H1 (cell line): ENCODE results near the gene KMT2A. TPM values are rescaled to one million over a fixed set of nuclear protein-coding genes. Genes with fewer than 3 reads are reported as not detected.

Experiments
- BCL11A ChIP-seq, 2 experiments: IDR thresholded peaks; one replicate each; pipeline ENCODE4 v1.6.1; 2011; ENCODE audit warnings: low read depth in 2 of 2, low read length in 2 of 2, mild to moderate bottlenecking in 2 of 2
- CHD1 ChIP-seq: IDR thresholded peaks from 2 replicates; pipeline ENCODE4 v1.6.1; 2012; ENCODE audit warnings: low read depth, low read length, improper control_type of control experiment
- CTCF ChIP-seq, 3 experiments: IDR thresholded peaks; 1 replicate in 2 of 3; 2 replicates in 1 of 3; pipeline versions ENCODE4 v1.5.1 to v1.6.1; 2011; ENCODE audit warnings: low read length in 3 of 3, mild to moderate bottlenecking in 3 of 3, inconsistent platforms in 2 of 3, low read depth in 1 of 3, moderate library complexity in 1 of 3; ENCODE audit not compliant: insufficient read depth in 1 of 3; ENCODE audit errors: control extremely low read depth in 1 of 3
- KDM4A ChIP-seq: IDR thresholded peaks from one replicate; pipeline ENCODE4 v1.7.1; 2012; ENCODE audit warnings: low read depth, mild to moderate bottlenecking, moderate library complexity, low read length, inconsistent platforms; ENCODE audit not compliant: severe bottlenecking
- RBBP5 ChIP-seq: IDR thresholded peaks from 2 replicates; pipeline ENCODE4 v1.7.1; 2012; ENCODE audit warnings: low read depth, mild to moderate bottlenecking, inconsistent platforms, low read length, moderate library complexity, borderline replicate concordance
- polyA plus RNA-seq, 7 experiments: library from polyadenylated mRNA; depleted of rRNA in 3 of 7; stranded (reverse) in 5 of 7; unstranded in 2 of 7; fragments of >200 nt in 5 of 7; fragments of 200-250 nt in 2 of 7; gene quantifications; 1 replicate in 5 of 7; 2 replicates in 1 of 7; 4 replicates in 1 of 7; pipeline versions ENCODE4 v1.2.1 to v1.2.3, GENCODE V29; 2011 to 2013; ENCODE audit warnings: missing spikeins in 2 of 7, mixed read lengths in 2 of 7
- total RNA-seq: library from RNA; stranded (reverse); fragmentation: NEBNext Ultra II Directional; extraction: Animal tissue kit (Norgen Biotek cat#: 25700); gene quantifications from 2 replicates; pipeline ENCODE4 v1.2.1, GENCODE V29; 2021

Gene KMT2A
- total and polyA plus RNA-seq, 2 of the 8 experiments (the other 6 are each of a cell fraction or from before 2014, with no cell fraction given) = 35.9 to 62.1 TPM

GRCh38 chr11:118532091-118532490 lies 95.8 kb downstream of the KMT2A start (continued):
- no peak for TF ChIP-seq CTCF (IDR thresholded peaks at IDR 0.05; ENCODE audit: control extremely low read depth in 1 of 3, insufficient read depth in 1 of 3, low read depth in 1 of 3, low read length in 3 of 3)
- TF ChIP-seq RBBP5 = no peak
- TF ChIP-seq BCL11A (IDR thresholded peaks at IDR 0.05; ENCODE audit: low read depth in 2 of 2, low read length in 2 of 2) = no peak
- no peak for TF ChIP-seq CHD1
- no peak for TF ChIP-seq KDM4A
